K562 (cell line): Measurements from ENCODE around the gene PILRA. TPM values are rescaled to one million over a fixed set of nuclear protein-coding genes. Genes with fewer than 3 reads are reported as not detected.
A peak's percentile ranks its signal among the peaks of the same experiment; 100 is the strongest.

Source experiments
- CREB1 ChIP-seq, 2 experiments: sonication (generic) in 1 of 2; formaldehyde crosslinking in 1 of 2; IDR thresholded peaks; 2 replicates each; pipeline versions ENCODE4 v1.6.1 to v1.8.0; 2012 to 2022; ENCODE audit warnings: inconsistent platforms in 1 of 2, mild to moderate bottlenecking in 1 of 2, missing genetic modification reagents in 1 of 2, moderate library complexity in 1 of 2
- ESRRB ChIP-seq: fragments of 250-450 bp; sonication (Bioruptor Pico); IDR thresholded peaks from 2 replicates; pipeline ENCODE4 v1.5.0; 2020; ENCODE audit warnings: mild to moderate bottlenecking, moderate library complexity, borderline replicate concordance
- EWSR1 ChIP-seq: fragments of 450-650 bp; IDR thresholded peaks from 2 replicates; pipeline ENCODE4 v1.6.1; 2018; ENCODE audit warnings: borderline replicate concordance, mild to moderate bottlenecking, low read depth, moderate library complexity; ENCODE audit not compliant: partially characterized antibody
- HNRNPH1 ChIP-seq: fragments of 200-400 bp; formaldehyde crosslinking; optimal IDR thresholded peaks from 2 replicates; pipeline ENCODE3; 2017; ENCODE audit warnings: low read depth, mild to moderate bottlenecking, low read length, moderate library complexity
- KLF10 ChIP-seq: fragments of 250-450 bp; sonication (Bioruptor Pico); IDR thresholded peaks from 2 replicates; pipeline ENCODE4 v1.6.1; 2021; ENCODE audit warnings: matching md5 sums
- NCOA2 ChIP-seq, 2 experiments: fragments of 450-650 bp; IDR thresholded peaks; 2 replicates each; pipeline ENCODE4 v1.6.1; 2018; ENCODE audit warnings: mild to moderate bottlenecking in 2 of 2, moderate library complexity in 1 of 2; ENCODE audit not compliant: partially characterized antibody in 2 of 2
- NCOA4 ChIP-seq: fragments of 450-650 bp; IDR thresholded peaks from 2 replicates; pipeline ENCODE4 v1.6.1; 2018; ENCODE audit warnings: mild to moderate bottlenecking; ENCODE audit not compliant: partially characterized antibody
- NONO ChIP-seq, 2 experiments: fragments of 200-400 bp in 1 of 2; fragments of 450-650 bp in 1 of 2; formaldehyde crosslinking in 1 of 2; IDR thresholded peaks; 2 replicates each; pipeline ENCODE4 v1.6.1; 2017; ENCODE audit warnings: low read depth in 2 of 2, mild to moderate bottlenecking in 2 of 2, moderate library complexity in 2 of 2, low read length in 1 of 2
- RFX5 ChIP-seq: IDR thresholded peaks from 2 replicates; pipeline ENCODE4 v1.6.1; 2011; ENCODE audit warnings: low read depth, mild to moderate bottlenecking, improper control_type of control experiment, low read length
- SMAD3 ChIP-seq: fragments of 450-650 bp; formaldehyde crosslinking; conservative IDR thresholded peaks from 2 replicates; pipeline ENCODE4 v1.4.0; 2020; ENCODE audit warnings: mild to moderate bottlenecking
- ZNF41 ChIP-seq: fragments of 250-450 bp; sonication (Bioruptor Pico); conservative IDR thresholded peaks from 2 replicates; pipeline ENCODE4 v1.4.0; 2020; ENCODE audit warnings: mild to moderate bottlenecking
- ZNF780A ChIP-seq: fragments of 250-450 bp; sonication (Bioruptor Pico); IDR thresholded peaks from 2 replicates; pipeline ENCODE4 v1.5.0; 2021; ENCODE audit warnings: mild to moderate bottlenecking
- polyA plus RNA-seq, 8 experiments: library from polyadenylated mRNA; depleted of rRNA in 4 of 8; stranded (reverse) in 5 of 8; unstranded in 3 of 8; fragments of >200 nt; fragmentation: Nextera tagmentation in 2 of 8; fragmentation: Illumina TruSeq in 1 of 8; extraction: Ambion mirVana in 2 of 8; extraction: Trizol in 1 of 8; gene quantifications; 2 replicates each; pipeline versions ENCODE4 v1.2.1 to v1.2.3, GENCODE V29; 2011 to 2014; ENCODE audit warnings: inconsistent platforms in 1 of 8, missing spikeins in 1 of 8
- total RNA-seq, 7 experiments: library from RNA; depleted of rRNA in 6 of 7; stranded (reverse); fragments of >200 nt in 6 of 7; fragmentation: Illumina TruSeq in 2 of 7; extraction: Trizol in 2 of 7; gene quantifications; 2 replicates each; pipeline versions ENCODE4 v1.2.1 to v1.2.3, GENCODE V29; 2011 to 2021; ENCODE audit warnings: low replicate concordance in 1 of 7
- TF ChIP-seq, protein P1 (sequence below): fragments of 250-450 bp; sonication (Bioruptor Pico); IDR thresholded peaks from 2 replicates; pipeline ENCODE4 v1.8.0; 2022; ENCODE audit warnings: inconsistent platforms, mild to moderate bottlenecking, moderate library complexity, borderline replicate concordance
- TF ChIP-seq, protein P2 (sequence below): fragments of 450-650 bp; formaldehyde crosslinking; IDR thresholded peaks from 2 replicates; pipeline ENCODE4 v1.4.0; 2022; ENCODE audit warnings: mild to moderate bottlenecking, moderate library complexity
- TF ChIP-seq, protein P3 (sequence below): sonication (generic); formaldehyde crosslinking; IDR thresholded peaks from 2 replicates; pipeline ENCODE4 v1.8.1; 2022; ENCODE audit warnings: missing genetic modification reagents
- TF ChIP-seq, protein P4 (sequence below), 2 experiments: fragments of 200-800 bp in 1 of 2; sonication (Bioruptor generic) in 1 of 2; sonication (generic) in 1 of 2; formaldehyde crosslinking in 1 of 2; IDR thresholded peaks in 1 of 2; conservative IDR thresholded peaks in 1 of 2; 2 replicates each; pipeline versions ENCODE4 v1.5.0 to v1.6.1; 2016 to 2020; ENCODE audit warnings: missing compliant biosample characterization in 1 of 2, missing genetic modification characterization in 1 of 2, missing genetic modification reagents in 1 of 2
- TF ChIP-seq, protein P5 (sequence below): sonication (generic); formaldehyde crosslinking; IDR thresholded peaks from 2 replicates; pipeline ENCODE4 v1.8.0; 2022; ENCODE audit warnings: mild to moderate bottlenecking, missing genetic modification reagents

The PILRA gene
- total and polyA plus RNA-seq, 9 of the 15 experiments (the other 6 are each of a cell fraction or from before 2014, with no cell fraction given): 0.13 to 1.8 (median 0.62) TPM

DNA sequence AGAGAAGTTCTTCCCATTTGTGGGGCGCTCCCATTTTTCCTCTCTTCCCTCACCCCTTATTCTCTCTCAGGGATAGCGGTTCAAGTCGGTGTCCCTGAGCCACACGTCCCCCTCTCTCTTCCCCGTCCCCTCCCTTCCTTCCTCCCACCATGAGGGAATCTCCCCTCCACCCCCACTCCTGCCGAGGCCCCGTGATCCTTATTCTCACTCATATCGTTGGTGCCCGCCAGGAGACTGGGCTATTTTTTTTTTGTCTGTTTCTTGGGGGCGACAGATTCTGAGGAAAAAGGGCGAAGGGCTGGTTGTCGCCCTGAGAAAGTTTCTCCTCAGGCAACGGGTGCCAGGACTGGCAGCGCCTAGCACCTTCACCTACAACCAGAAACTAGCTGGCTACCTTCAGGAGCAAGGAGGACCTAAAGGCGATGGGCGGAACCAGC, 54.5 kb downstream of the PILRA start (continued):
- TF ChIP-seq, protein P1, sequence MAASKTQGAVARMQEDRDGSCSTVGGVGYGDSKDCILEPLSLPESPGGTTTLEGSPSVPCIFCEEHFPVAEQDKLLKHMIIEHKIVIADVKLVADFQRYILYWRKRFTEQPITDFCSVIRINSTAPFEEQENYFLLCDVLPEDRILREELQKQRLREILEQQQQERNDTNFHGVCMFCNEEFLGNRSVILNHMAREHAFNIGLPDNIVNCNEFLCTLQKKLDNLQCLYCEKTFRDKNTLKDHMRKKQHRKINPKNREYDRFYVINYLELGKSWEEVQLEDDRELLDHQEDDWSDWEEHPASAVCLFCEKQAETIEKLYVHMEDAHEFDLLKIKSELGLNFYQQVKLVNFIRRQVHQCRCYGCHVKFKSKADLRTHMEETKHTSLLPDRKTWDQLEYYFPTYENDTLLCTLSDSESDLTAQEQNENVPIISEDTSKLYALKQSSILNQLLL: no peak
- TF ChIP-seq CREB1 (IDR thresholded peaks at IDR 0.05) (no peak), CREB1 (CRISPR knock-in tag; IDR thresholded peaks at IDR 0.05) (no peak), ESRRB (no peak), NONO (IDR thresholded peaks at IDR 0.05; ENCODE audit: low read depth in 2 of 2, low read length in 1 of 2) (0 out of 4 replicates have a peak, but pooled peaks of 1 of the 2 experiments have one; percentile 44), ZNF41 (CRISPR knock-in tag) (0 out of 2 replicates have a peak, but pooled peaks have one; percentile 29), NCOA2 (IDR thresholded peaks at IDR 0.05; ENCODE audit: partially characterized antibody in 2 of 2) (no peak), ZNF780A (CRISPR knock-in tag) (no peak), HNRNPH1 (no peak), NCOA4 (no peak), KLF10 (CRISPR knock-in tag) (no peak), RFX5 (no peak), SMAD3 (CRISPR knock-in tag) (peak; percentile 72; the same call in 1 of the 2 replicates), EWSR1 (no peak)
- TF ChIP-seq, protein P2, sequence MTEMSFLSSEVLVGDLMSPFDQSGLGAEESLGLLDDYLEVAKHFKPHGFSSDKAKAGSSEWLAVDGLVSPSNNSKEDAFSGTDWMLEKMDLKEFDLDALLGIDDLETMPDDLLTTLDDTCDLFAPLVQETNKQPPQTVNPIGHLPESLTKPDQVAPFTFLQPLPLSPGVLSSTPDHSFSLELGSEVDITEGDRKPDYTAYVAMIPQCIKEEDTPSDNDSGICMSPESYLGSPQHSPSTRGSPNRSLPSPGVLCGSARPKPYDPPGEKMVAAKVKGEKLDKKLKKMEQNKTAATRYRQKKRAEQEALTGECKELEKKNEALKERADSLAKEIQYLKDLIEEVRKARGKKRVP (CRISPR knock-in tag): peak; percentile 6; the same call in 1 of the 2 replicates
- TF ChIP-seq, protein P3, sequence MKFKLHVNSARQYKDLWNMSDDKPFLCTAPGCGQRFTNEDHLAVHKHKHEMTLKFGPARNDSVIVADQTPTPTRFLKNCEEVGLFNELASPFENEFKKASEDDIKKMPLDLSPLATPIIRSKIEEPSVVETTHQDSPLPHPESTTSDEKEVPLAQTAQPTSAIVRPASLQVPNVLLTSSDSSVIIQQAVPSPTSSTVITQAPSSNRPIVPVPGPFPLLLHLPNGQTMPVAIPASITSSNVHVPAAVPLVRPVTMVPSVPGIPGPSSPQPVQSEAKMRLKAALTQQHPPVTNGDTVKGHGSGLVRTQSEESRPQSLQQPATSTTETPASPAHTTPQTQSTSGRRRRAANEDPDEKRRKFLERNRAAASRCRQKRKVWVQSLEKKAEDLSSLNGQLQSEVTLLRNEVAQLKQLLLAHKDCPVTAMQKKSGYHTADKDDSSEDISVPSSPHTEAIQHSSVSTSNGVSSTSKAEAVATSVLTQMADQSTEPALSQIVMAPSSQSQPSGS (CRISPR knock-in tag): peak; percentile 17; the same call in 1 of the 2 replicates
- TF ChIP-seq, protein P4, sequence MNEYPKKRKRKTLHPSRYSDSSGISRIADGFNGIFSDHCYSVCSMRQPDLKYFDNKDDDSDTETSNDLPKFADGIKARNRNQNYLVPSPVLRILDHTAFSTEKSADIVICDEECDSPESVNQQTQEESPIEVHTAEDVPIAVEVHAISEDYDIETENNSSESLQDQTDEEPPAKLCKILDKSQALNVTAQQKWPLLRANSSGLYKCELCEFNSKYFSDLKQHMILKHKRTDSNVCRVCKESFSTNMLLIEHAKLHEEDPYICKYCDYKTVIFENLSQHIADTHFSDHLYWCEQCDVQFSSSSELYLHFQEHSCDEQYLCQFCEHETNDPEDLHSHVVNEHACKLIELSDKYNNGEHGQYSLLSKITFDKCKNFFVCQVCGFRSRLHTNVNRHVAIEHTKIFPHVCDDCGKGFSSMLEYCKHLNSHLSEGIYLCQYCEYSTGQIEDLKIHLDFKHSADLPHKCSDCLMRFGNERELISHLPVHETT (CRISPR knock-in tag; conservative IDR thresholded peaks at IDR 0.05 in 1 of 2, IDR thresholded peaks at IDR 0.05 in 1 of 2): no peak; a peak in 1 of 4 replicates
- TF ChIP-seq, protein P5, sequence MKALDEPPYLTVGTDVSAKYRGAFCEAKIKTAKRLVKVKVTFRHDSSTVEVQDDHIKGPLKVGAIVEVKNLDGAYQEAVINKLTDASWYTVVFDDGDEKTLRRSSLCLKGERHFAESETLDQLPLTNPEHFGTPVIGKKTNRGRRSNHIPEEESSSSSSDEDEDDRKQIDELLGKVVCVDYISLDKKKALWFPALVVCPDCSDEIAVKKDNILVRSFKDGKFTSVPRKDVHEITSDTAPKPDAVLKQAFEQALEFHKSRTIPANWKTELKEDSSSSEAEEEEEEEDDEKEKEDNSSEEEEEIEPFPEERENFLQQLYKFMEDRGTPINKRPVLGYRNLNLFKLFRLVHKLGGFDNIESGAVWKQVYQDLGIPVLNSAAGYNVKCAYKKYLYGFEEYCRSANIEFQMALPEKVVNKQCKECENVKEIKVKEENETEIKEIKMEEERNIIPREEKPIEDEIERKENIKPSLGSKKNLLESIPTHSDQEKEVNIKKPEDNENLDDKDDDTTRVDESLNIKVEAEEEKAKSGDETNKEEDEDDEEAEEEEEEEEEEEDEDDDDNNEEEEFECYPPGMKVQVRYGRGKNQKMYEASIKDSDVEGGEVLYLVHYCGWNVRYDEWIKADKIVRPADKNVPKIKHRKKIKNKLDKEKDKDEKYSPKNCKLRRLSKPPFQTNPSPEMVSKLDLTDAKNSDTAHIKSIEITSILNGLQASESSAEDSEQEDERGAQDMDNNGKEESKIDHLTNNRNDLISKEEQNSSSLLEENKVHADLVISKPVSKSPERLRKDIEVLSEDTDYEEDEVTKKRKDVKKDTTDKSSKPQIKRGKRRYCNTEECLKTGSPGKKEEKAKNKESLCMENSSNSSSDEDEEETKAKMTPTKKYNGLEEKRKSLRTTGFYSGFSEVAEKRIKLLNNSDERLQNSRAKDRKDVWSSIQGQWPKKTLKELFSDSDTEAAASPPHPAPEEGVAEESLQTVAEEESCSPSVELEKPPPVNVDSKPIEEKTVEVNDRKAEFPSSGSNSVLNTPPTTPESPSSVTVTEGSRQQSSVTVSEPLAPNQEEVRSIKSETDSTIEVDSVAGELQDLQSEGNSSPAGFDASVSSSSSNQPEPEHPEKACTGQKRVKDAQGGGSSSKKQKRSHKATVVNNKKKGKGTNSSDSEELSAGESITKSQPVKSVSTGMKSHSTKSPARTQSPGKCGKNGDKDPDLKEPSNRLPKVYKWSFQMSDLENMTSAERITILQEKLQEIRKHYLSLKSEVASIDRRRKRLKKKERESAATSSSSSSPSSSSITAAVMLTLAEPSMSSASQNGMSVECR (CRISPR knock-in tag): no peak
